ENCODE data around the gene FGFBP1.

DNA sequence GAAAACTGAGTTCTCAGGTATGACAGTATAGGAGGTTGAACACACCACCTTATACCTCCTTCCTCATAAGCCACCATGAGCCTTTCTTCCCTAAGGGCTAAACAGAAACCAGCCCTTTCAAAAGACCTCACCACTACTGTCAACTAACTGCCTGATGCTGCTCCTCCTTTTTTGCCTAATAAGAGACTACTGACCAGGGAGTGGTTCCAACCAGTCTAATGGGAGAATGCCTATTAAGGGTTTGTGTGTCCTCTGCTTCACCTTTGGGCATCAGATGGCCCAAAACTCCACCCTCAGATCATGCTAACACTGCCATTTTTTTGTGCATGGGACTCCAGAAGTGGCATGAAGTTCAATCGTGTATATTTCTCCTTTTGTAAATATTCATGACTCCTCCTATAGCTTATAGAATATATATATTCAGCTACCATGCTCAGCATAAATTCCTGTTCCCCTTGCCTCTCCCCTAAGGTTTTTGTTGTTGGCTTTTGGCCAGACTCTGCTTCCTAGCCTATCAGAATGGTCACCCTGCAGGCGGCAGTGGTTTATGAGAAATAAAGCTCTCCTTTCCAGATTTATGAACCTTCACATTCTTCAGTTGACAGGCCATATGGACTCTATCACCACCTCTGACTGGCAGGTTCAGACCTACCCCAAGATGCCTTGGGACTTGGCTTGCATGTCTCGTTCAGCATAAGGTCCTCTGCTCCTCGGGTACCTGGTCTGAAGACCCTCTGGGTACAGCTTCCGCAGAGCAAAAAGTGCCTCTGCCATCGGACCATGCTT lies 28.2 kb downstream of the FGFBP1 start:
- TF ChIP-seq, protein P1, sequence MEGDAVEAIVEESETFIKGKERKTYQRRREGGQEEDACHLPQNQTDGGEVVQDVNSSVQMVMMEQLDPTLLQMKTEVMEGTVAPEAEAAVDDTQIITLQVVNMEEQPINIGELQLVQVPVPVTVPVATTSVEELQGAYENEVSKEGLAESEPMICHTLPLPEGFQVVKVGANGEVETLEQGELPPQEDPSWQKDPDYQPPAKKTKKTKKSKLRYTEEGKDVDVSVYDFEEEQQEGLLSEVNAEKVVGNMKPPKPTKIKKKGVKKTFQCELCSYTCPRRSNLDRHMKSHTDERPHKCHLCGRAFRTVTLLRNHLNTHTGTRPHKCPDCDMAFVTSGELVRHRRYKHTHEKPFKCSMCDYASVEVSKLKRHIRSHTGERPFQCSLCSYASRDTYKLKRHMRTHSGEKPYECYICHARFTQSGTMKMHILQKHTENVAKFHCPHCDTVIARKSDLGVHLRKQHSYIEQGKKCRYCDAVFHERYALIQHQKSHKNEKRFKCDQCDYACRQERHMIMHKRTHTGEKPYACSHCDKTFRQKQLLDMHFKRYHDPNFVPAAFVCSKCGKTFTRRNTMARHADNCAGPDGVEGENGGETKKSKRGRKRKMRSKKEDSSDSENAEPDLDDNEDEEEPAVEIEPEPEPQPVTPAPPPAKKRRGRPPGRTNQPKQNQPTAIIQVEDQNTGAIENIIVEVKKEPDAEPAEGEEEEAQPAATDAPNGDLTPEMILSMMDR (conservative IDR thresholded peaks at IDR 0.05 in 1 of 2, IDR thresholded peaks at IDR 0.05 in 1 of 2; ENCODE audit: extremely low read depth in 1 of 2, insufficient read depth in 1 of 2, low read depth in 1 of 2, low read length in 2 of 2): no peak
- TF ChIP-seq EZH2 (IDR thresholded peaks at IDR 0.05; ENCODE audit: borderline replicate concordance, low read length): no peak

Data from mammary epithelial cell (primary cell).